ENCODE measurements around the gene ATF6B.

DNA sequence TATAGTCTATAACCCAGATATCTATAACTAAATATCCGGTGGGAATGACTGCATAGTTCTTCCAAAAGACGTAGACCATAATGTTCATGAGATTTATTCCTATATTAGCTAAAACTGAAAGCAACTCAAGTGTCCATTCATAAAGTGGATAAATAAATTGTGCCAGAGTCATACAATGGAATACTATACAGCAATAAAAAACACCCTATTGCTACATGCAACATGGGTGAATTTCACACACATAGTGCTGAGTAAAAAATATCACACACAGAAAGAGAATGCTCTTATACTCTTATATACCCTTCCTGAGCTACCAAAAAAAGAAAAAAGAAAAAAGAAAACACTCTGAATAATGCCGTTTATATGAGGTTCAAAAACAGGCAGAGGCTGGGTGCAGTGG is 25.8 kb downstream of the ATF6B start:
- TF ChIP-seq, protein P1, sequence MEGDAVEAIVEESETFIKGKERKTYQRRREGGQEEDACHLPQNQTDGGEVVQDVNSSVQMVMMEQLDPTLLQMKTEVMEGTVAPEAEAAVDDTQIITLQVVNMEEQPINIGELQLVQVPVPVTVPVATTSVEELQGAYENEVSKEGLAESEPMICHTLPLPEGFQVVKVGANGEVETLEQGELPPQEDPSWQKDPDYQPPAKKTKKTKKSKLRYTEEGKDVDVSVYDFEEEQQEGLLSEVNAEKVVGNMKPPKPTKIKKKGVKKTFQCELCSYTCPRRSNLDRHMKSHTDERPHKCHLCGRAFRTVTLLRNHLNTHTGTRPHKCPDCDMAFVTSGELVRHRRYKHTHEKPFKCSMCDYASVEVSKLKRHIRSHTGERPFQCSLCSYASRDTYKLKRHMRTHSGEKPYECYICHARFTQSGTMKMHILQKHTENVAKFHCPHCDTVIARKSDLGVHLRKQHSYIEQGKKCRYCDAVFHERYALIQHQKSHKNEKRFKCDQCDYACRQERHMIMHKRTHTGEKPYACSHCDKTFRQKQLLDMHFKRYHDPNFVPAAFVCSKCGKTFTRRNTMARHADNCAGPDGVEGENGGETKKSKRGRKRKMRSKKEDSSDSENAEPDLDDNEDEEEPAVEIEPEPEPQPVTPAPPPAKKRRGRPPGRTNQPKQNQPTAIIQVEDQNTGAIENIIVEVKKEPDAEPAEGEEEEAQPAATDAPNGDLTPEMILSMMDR (IDR thresholded peaks at IDR 0.05; ENCODE audit: low read depth, low read length), result no peak
- no peak for TF ChIP-seq EZH2phosphoT487 (IDR thresholded peaks at IDR 0.05; ENCODE audit: low read depth)
